NT2/D1 (cell line): Measurements from ENCODE around the gene DBX2.

Source experiments
- SUZ12 ChIP-seq: IDR thresholded peaks from 2 replicates; pipeline ENCODE4 v1.6.1; 2011; ENCODE audit not compliant: insufficient read length, insufficient read depth; ENCODE audit errors: extremely low read depth
- YY1 ChIP-seq: IDR thresholded peaks from 2 replicates; pipeline ENCODE4 v1.6.1; 2011; ENCODE audit not compliant: insufficient read length, insufficient read depth
- ZNF274 ChIP-seq: IDR thresholded peaks from 2 replicates; pipeline ENCODE4 v1.6.1; 2011; ENCODE audit warnings: mild to moderate bottlenecking, low read depth, low read length

DNA sequence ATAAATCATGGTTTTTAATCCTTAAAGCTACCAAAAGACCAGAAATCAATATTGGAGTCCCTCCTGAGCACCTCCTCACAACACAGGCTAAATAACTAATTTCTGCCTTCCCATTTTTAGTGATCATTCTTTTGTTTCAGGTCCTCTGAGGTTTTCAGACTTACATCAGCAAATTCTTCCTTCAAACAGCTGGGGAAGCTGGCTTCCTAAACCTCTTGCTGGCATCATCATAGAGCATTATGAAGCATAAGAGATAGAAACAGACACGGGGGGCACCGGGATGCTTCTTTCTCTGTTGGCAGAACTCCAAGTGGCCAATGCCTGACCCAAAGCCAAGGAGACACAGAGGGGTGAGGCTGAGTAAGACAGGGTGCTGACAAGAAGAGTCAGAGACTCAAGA is 47.9 kb upstream of the DBX2 start:
- TF ChIP-seq ZNF274 (no peak), SUZ12 (no peak), YY1 (no peak)
